WI38 (cell line): Measurements from ENCODE around the gene MSH2.
"Not testable (repeated sequence)": the region's sequence is repeated elsewhere in the genome, so short reads cannot be mapped to it uniquely, and the experiment has no call there.

Experiments used
- H3K4me3 ChIP-seq: 2 replicates; pipeline ENCODE4 v1.5.1; 2011; ENCODE audit warnings: low read depth, mild to moderate bottlenecking, control low read depth, low read length
- TF ChIP-seq, protein P1 (sequence below): IDR thresholded peaks from 2 replicates; pipeline ENCODE4 v1.5.1; 2012; ENCODE audit warnings: low read depth, mild to moderate bottlenecking, control low read depth, low read length

MSH2 gene

DNA sequence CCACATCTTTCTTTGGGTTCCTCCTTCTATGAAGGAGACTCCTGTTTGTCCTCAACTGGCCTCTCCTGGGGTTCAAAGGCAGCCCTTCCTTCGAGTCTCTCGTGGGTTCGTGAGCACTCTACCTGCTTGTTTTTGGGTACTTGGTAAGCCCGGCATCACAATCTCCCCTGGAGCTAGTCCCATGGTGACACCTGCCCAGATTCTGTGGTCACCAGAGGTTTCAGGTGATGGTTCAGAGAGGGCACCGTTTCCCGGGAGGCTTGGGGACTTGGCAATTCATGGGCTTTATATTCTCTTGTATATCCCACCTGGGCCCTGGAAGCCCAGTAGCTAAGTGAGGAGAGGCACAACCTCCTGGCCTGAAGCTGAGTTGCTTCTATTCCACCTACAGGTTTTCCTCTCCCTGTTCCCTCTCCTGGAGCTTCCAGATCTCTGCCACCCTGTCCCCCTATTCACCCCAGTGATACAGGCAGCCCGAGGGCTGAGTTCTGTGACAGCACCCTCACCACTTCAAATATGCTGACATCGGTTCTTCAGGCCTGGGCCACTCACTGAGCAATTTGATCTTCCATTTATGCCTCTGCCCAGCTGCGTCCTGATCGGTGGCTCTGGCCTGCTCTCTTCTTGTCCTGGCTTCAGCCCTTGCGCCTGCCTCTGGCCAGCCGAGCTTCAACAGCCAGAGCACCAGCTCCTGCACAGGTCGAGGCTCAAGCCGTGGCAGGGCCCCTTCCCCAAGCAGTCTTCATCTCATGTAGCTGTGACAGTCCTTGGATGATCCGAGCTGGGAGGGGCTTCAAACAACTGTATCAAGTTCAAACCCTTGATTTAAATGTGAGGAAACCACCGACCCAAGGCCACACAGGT lies 91.5 kb downstream of the MSH2 start:
- H3K4me3 ChIP-seq = no peak overlapping the region
- TF ChIP-seq, protein P1, sequence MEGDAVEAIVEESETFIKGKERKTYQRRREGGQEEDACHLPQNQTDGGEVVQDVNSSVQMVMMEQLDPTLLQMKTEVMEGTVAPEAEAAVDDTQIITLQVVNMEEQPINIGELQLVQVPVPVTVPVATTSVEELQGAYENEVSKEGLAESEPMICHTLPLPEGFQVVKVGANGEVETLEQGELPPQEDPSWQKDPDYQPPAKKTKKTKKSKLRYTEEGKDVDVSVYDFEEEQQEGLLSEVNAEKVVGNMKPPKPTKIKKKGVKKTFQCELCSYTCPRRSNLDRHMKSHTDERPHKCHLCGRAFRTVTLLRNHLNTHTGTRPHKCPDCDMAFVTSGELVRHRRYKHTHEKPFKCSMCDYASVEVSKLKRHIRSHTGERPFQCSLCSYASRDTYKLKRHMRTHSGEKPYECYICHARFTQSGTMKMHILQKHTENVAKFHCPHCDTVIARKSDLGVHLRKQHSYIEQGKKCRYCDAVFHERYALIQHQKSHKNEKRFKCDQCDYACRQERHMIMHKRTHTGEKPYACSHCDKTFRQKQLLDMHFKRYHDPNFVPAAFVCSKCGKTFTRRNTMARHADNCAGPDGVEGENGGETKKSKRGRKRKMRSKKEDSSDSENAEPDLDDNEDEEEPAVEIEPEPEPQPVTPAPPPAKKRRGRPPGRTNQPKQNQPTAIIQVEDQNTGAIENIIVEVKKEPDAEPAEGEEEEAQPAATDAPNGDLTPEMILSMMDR = no peak

DNA sequence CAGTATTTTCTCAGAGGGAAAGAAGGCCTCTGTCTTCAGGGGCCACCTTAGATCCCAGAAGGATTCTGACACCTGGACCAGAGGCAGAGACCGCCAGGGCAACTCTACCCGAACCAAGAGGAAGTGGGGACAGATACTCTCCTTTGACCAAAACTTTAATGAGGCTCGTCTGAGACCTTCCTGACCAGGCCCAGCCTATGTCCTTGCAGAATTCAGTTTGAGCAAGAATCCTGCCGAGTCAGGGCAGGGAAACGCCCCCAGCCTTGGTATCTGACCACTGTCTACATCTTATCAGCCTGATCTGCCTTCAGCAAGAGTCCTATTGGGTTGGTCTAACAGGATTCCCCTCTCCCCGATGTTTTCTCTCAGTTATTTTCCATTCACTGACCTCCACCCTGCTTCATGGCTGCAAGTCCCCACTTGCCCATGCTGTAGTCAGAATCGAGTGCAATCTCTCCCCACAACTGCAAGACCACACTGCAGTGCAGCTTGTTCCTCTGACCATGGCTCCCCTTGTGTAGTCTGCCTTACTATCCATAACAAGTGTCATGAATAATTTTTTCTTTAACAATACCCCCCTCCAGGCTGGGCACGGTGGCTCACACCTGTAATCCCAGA lies 95.0 kb downstream of the MSH2 start:
- TF ChIP-seq, protein P1 = no peak

DNA sequence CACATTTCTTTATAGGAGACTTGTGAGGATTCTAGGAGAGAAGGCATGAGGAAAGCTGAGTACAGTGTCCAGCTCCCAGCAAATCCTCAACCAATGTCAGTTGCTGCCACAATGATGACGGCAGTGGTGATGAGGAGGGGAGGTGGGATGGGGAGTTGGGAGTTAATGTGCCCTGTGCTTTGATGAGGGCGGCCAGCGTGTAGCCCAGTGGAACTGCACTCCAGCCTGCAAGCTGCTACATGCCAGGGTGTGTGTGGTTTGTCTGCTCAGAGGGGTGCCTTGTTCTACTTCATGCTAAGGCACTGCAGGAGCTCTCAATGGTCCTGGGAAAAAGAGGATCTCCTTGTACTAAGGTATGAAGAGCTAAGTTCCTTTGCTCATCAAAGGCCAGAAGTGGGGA lies 96.1 kb downstream of the MSH2 start:
- TF ChIP-seq, protein P1 = no peak

More for the DNA sequence above, 95.0 kb downstream of the MSH2 start:
- no peak overlapping the region for H3K4me3 ChIP-seq

DNA sequence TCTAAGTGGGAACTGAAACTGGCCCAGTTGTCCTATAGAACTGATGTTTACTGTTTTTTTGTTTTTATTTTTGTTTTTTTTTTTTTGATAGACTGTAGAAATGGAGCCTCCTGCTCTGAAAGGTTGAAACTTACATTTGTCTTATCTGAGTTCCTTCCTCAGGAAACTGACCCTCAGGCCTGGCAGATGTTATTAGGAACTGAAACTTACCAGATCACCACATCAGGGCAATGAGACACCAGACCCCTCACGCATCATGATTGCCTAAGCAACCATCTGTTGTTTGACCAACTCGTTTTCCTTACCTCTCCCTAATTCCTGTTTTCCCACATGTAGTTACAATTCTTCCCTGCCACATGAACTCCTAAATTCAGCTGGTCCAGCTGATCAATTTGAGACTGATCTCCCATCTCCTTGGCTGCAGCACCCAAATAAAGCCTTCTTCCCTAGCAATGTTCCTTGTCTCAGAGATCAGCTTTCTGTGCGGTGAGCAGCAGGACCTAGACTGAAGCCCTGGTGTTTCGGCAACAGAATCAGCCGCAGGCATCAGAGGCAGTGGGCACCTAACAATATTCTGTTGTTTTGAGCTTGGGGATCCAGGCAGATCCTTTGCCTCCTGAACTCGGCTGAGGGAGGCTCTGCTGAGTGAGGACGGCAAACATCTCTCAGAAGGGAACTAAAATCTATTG lies 96.8 kb downstream of the MSH2 start:
- TF ChIP-seq, protein P1 = no peak

More for the DNA sequence above, 96.1 kb downstream of the MSH2 start:
- no peak overlapping the region for H3K4me3 ChIP-seq

DNA sequence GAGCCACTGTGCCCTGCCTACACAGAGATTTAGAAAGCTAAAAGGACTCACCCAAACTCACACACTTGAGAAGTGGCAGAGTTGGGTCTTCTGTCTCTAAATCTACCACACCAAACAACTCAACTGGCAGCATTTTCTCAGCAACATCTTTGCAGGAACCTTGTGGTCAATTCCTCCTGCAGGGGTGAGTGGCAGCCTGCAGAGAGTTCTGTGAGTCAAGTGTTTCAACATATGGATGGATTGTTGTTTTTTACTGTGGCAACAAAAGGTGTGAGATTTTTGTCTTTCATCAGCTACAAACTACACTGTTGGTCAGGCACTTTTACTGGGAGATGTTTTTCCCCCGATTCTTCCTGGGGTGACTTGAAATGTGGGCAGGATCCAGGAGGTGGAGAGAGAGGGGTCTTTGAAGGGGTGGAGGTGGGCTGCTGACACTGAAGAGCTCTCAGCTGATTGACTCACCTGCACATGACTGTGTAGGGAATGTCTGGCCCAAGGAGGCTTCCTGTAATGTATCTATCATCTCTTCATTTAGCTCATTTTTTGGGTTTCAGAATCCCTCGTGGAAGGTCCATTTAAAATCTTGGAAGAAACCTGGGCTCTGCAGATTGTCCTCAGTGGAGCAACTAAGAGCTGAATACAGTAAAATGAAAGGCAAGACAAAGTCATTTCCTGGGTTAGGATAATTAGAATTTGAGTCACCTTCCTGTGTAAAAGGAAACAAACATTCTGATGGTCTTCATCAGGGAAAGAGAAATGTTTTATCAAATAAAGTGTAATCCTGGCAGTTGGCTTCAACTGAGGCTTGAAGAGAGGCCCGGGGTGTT lies 98.6 kb downstream of the MSH2 start:
- H3K4me3 ChIP-seq = no peak overlapping the region
- TF ChIP-seq, protein P1 = no peak

More for the DNA sequence above, 96.8 kb downstream of the MSH2 start:
- no peak overlapping the region for H3K4me3 ChIP-seq

DNA sequence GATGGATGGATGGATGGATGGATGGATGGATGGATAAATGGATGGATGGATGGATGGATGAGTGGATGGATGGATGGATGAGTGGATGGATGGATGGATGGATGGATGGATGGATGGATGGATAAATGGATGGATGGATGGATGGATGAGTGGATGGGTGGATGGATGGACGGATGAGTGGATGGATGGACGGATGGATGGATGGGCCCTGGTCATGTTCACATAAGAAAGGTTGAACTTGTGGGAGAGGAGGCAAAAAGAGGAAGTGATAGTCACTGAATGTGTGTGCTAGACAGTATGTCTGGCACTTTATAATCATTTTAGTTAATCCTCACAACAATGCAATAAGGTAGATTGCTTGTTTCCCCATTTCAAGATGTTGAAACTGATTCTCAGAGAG lies 99.5 kb downstream of the MSH2 start:
- not testable (repeated sequence) for H3K4me3 ChIP-seq

DNA sequence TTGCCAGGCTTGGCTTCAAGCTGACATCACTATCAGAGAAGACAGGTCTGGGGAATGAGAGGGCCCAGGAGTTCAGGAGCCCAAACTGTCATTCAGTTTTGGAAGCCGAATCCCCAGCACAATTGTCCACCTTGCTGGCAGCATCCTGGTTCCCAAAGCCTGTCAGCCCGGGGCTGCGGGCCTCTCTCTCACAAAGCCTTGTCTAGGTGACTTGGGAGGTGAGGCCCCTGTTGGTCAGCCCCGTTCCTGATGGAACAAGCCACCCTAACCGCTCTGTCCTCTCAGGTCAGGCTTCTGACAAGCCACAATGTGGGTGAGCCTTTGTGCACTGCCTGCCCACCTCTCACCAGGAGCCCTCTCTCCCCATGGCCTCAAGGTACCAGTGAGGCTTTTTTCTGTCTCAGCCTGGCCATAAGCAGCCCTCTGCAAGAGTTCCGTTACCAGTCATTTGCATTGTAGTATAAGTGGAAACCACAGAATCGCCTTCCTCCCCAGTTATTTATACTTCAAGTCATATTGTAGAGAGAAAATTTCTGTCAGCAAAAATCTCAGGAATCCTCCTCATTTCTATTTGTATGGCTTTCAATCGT lies 100.6 kb downstream of the MSH2 start:
- TF ChIP-seq, protein P1 = no peak
- no peak overlapping the region for H3K4me3 ChIP-seq
